Sigmoid colon (tissue), 7 donors: ENCODE results near the gene PPFIBP1. TPM values are rescaled to one million over a fixed set of nuclear protein-coding genes. Genes with fewer than 3 reads are reported as not detected.
A peak's percentile ranks its signal among the peaks of the same experiment; 100 is the strongest.

Experiments used
- DNase-seq: peaks from one replicate; pipeline ENCODE4 v3.0.0-alpha.2; 2019
- H3K27ac ChIP-seq, 4 donors: fragments of 200-600 bp; sonication (generic); one replicate each; pipeline ENCODE4 v1.5.1; 2016 to 2019; ENCODE audit warnings: mild to moderate bottlenecking in 1 of 4
- H3K27me3 ChIP-seq, 3 donors: fragments of 200-600 bp; sonication (generic); one replicate each; pipeline ENCODE4 v1.5.1; 2019; ENCODE audit warnings: mild to moderate bottlenecking in 1 of 3
- H3K36me3 ChIP-seq, 4 donors: fragments of 200-600 bp; sonication (generic); one replicate each; pipeline ENCODE4 v1.5.1; 2016 to 2019
- H3K4me1 ChIP-seq, 4 donors: fragments of 200-600 bp; sonication (generic); one replicate each; pipeline ENCODE4 v1.5.1; 2017 to 2019
- H3K4me3 ChIP-seq, 4 donors: fragments of 200-600 bp; sonication (generic); one replicate each; pipeline ENCODE4 v1.5.1; 2017 to 2019; ENCODE audit warnings: mild to moderate bottlenecking in 2 of 4, moderate library complexity in 1 of 4
- H3K9me3 ChIP-seq, 4 donors: fragments of 200-600 bp in 3 of 4; sonication (generic) in 3 of 4; one replicate each; pipeline versions ENCODE4 v1.5.1 to v1.6.1; 2013 to 2019
- CTCF ChIP-seq, 4 experiments: fragments of 450-650 bp in 3 of 4; fragments of 200-600 bp in 1 of 4; IDR thresholded peaks; one replicate each; pipeline ENCODE4 v1.5.1; 2016 to 2019; ENCODE audit warnings: antibody characterized with exemption in 4 of 4, mild to moderate bottlenecking in 3 of 4, moderate library complexity in 2 of 4
- EP300 ChIP-seq, 4 donors: sonication (generic); formaldehyde crosslinking; IDR thresholded peaks; one replicate each; pipeline ENCODE4 v1.6.1; 2017; ENCODE audit warnings: antibody characterized with exemption in 4 of 4
- POLR2A ChIP-seq, 2 donors: fragments of 450-650 bp; IDR thresholded peaks; one replicate each; pipeline ENCODE4 v1.6.1; 2016; ENCODE audit warnings: antibody characterized with exemption in 2 of 2, mild to moderate bottlenecking in 2 of 2, moderate library complexity in 2 of 2
- POLR2AphosphoS5 ChIP-seq, 4 donors: sonication (generic); formaldehyde crosslinking; IDR thresholded peaks; one replicate each; pipeline ENCODE4 v1.6.1; 2017; ENCODE audit warnings: antibody characterized with exemption in 4 of 4
- WGBS, 2 donors: extraction: QIAGEN DNeasy Blood & Tissue Kit; methylation state at CpG; one replicate each; pipeline ENCODE4 v1.1.7; 2013; 5-methylcytosine and 5-hydroxymethylcytosine counted together
- intact Hi-C: fragments of 100-400 bp; cut with DNase I; formaldehyde crosslinking; loops from one replicate; pipeline ENCODE4 v1.15.1; 2023
- polyA plus RNA-seq, 3 donors: library from polyadenylated mRNA; stranded (reverse); fragments of 200-250 nt; gene quantifications; one replicate each; pipeline ENCODE4 v1.2.3, GENCODE V29; 2013
- total RNA-seq, 4 donors: library from RNA; depleted of rRNA; stranded (reverse); fragments of >200 nt; gene quantifications; one replicate each; pipeline ENCODE4 v1.1.0, GENCODE V29; 2016
- donor health status: healthy with polysubstance abuse.
- donor health status: Bipolar disorder and iron deficiency.
- donor health status: healthy.

Gene PPFIBP1
- total and polyA plus RNA-seq, 7 donors = 5.5 to 101 (median 65.3) TPM

GRCh38 chr12:27618836-27619235 is 94.8 kb downstream of the PPFIBP1 start:
- Histone ChIP-seq H3K4me1 (peaks cover 0 to 63% (median 43%) of the 10 kb centered on the region in 4 donors), H3K27ac (no peak overlapping the region)

GRCh38 chr12:27619308-27619707 is 95.3 kb downstream of the PPFIBP1 start:
- no peaks in the 10 kb centered on the region for H3K27me3 ChIP-seq
- H3K9me3 ChIP-seq = no peaks in the 10 kb centered on the region
- TF ChIP-seq EP300 (IDR thresholded peaks at IDR 0.05) (no peak), POLR2AphosphoS5 (IDR thresholded peaks at IDR 0.05) (peak in 1 of 4 donors; percentile 28)
- H3K36me3 ChIP-seq = no peaks in the 10 kb centered on the region
- no peak overlapping the region for H3K27ac ChIP-seq
- no peak for DNase-seq
- H3K4me3 ChIP-seq = no peak overlapping the region
- intact Hi-C loops = loop anchor here (10.0 kb wide), 1 partner anchor 95 kb away; the partner anchor contains the start of gene PPFIBP1
- H3K4me1 ChIP-seq = peaks cover 0 to 60% (median 38%) of the 10 kb centered on the region in 4 donors

More at GRCh38 chr12:27618836-27619235, 94.8 kb downstream of the PPFIBP1 start:
- no peaks in the 10 kb centered on the region for H3K27me3 ChIP-seq
- intact Hi-C loops = loop anchor here (10.0 kb wide), 1 partner anchor 94 kb away; the partner anchor contains the start of gene PPFIBP1
- H3K9me3 ChIP-seq = no peaks in the 10 kb centered on the region
- TF ChIP-seq CTCF (IDR thresholded peaks at IDR 0.05) = no peak
- no peak for TF ChIP-seq POLR2AphosphoS5 (IDR thresholded peaks at IDR 0.05)
- TF ChIP-seq EP300 (IDR thresholded peaks at IDR 0.05) = no peak
- no peak for TF ChIP-seq POLR2A (IDR thresholded peaks at IDR 0.05)
- WGBS, 2 donors = 95 to 96% methylated on average over 7 of the region's 7 CpGs
- H3K4me3 ChIP-seq = no peak overlapping the region
- DNase-seq = no peak
- no peaks in the 10 kb centered on the region for H3K36me3 ChIP-seq

- TF ChIP-seq EP300 (IDR thresholded peaks at IDR 0.05) = no peak
- no peak for TF ChIP-seq POLR2AphosphoS5 (IDR thresholded peaks at IDR 0.05)
- TF ChIP-seq POLR2A (IDR thresholded peaks at IDR 0.05) = no peak
- no peak for TF ChIP-seq CTCF (IDR thresholded peaks at IDR 0.05)
- Histone ChIP-seq H3K4me3 (no peak overlapping the region), H3K36me3 (no peaks in the 10 kb centered on the region), H3K9me3 (no peaks in the 10 kb centered on the region), H3K4me1 (peaks cover 0 to 52% (median 30%) of the 10 kb centered on the region in 4 donors), H3K27me3 (no peaks in the 10 kb centered on the region), H3K27ac (no peak overlapping the region)
- 93 to 95% methylated on average over 2 of the region's 2 CpGs for WGBS, 2 donors
- intact Hi-C loops = no loop called here
- no peak for DNase-seq
These were observed 96.1 kb downstream of the PPFIBP1 start for GRCh38 chr12:27620121-27620520.

GRCh38 chr12:27622436-27623195 is 98.6 kb downstream of the PPFIBP1 start:
- intact Hi-C loops = no loop called here
- no peak for DNase-seq
- no peak overlapping the region for H3K4me3 ChIP-seq
- TF ChIP-seq EP300 (IDR thresholded peaks at IDR 0.05) (no peak), POLR2AphosphoS5 (IDR thresholded peaks at IDR 0.05) (no peak), CTCF (IDR thresholded peaks at IDR 0.05) (no peak), POLR2A (IDR thresholded peaks at IDR 0.05) (no peak)
- H3K4me1 ChIP-seq = peaks cover 0 to 39% (median 14%) of the 10 kb centered on the region in 4 donors
- no peaks in the 10 kb centered on the region for H3K27me3 ChIP-seq
- H3K27ac ChIP-seq = no peak overlapping the region
- H3K36me3 ChIP-seq = no peaks in the 10 kb centered on the region
- H3K9me3 ChIP-seq = no peaks in the 10 kb centered on the region
- 84 to 89% methylated on average over 9 of the region's 9 CpGs for WGBS, 2 donors

GRCh38 chr12:27623645-27624044 is 99.6 kb downstream of the PPFIBP1 start:
- H3K9me3 ChIP-seq = no peaks in the 10 kb centered on the region
- no peaks in the 10 kb centered on the region for H3K36me3 ChIP-seq
- TF ChIP-seq EP300 (IDR thresholded peaks at IDR 0.05) = no peak
- no peak for TF ChIP-seq POLR2AphosphoS5 (IDR thresholded peaks at IDR 0.05)
- TF ChIP-seq CTCF (IDR thresholded peaks at IDR 0.05) = no peak
- TF ChIP-seq POLR2A (IDR thresholded peaks at IDR 0.05) = no peak
- H3K27ac ChIP-seq = no peak overlapping the region
- DNase-seq = no peak
- H3K4me1 ChIP-seq = peaks cover 0 to 36% (median 13%) of the 10 kb centered on the region in 4 donors
- H3K27me3 ChIP-seq = no peaks in the 10 kb centered on the region
- H3K4me3 ChIP-seq = no peak overlapping the region
- WGBS, 2 donors = 94 to 95% methylated on average over 5 of the region's 5 CpGs
- intact Hi-C loops = no loop called here
